ENCODE results near the gene CISD1.

The CISD1 gene

GRCh38 chr10:58268946-58269781 is at the start of gene CISD1:
CISD1 (plus strand) TSS chr10:58269162; CDS start chr10:58269274, 112 bp downstream.
- TF ChIP-seq CTCF (IDR thresholded peaks at IDR 0.05): no peak

- no peak for TF ChIP-seq CTCF (IDR thresholded peaks at IDR 0.05)
These were observed 49.1 kb upstream of the CISD1 start for GRCh38 chr10:58219875-58220274.

GRCh38 chr10:58220769-58221451 is 48.1 kb upstream of the CISD1 start:
- no peak for TF ChIP-seq CTCF (IDR thresholded peaks at IDR 0.05)

- TF ChIP-seq CTCF (IDR thresholded peaks at IDR 0.05): no peak
These were observed 43.3 kb upstream of the CISD1 start for GRCh38 chr10:58225654-58226053.

GRCh38 chr10:58237014-58237834 is 31.7 kb upstream of the CISD1 start:
- no peak for TF ChIP-seq CTCF (IDR thresholded peaks at IDR 0.05)

GRCh38 chr10:58239561-58240169 is 29.3 kb upstream of the CISD1 start:
- TF ChIP-seq CTCF (IDR thresholded peaks at IDR 0.05): no peak

GRCh38 chr10:58240531-58240930 is 28.4 kb upstream of the CISD1 start:
- TF ChIP-seq CTCF (IDR thresholded peaks at IDR 0.05): no peak

Measured in LNCAP (cell line).